HG03439 (cell line): ENCODE data around the gene KCNH2.

ENCODE experiments used
- ATAC-seq: cut with Tn5 transposase; IDR thresholded peaks from one replicate; pipeline ENCODE4 v1.9.1; 2021; ENCODE audit warnings: mild to moderate bottlenecking, moderate library complexity; ENCODE audit not compliant: unreplicated experiment

KCNH2 gene

GRCh38 chr7:150950496-150951180 lies 27.5 kb downstream of the KCNH2 start:
- ATAC-seq = no peak

GRCh38 chr7:150949971-150950491 lies 28.1 kb downstream of the KCNH2 start:
- no peak for ATAC-seq

- ATAC-seq = no peak
Measured at GRCh38 chr7:150949564-150949963, 28.6 kb downstream of the KCNH2 start.

GRCh38 chr7:150948791-150949251 lies 29.3 kb downstream of the KCNH2 start:
- no peak for ATAC-seq

- ATAC-seq = no peak
Measured at GRCh38 chr7:150947761-150948651, 30.1 kb downstream of the KCNH2 start.

- no peak for ATAC-seq
Measured at GRCh38 chr7:150947241-150947745, 30.8 kb downstream of the KCNH2 start.

GRCh38 chr7:150946421-150947240 lies 31.5 kb downstream of the KCNH2 start:
- no peak for ATAC-seq

- no peak for ATAC-seq
Measured at GRCh38 chr7:150945853-150946420, 32.2 kb downstream of the KCNH2 start.

- no peak for ATAC-seq
Measured at GRCh38 chr7:150945171-150945852, 32.8 kb downstream of the KCNH2 start.

- ATAC-seq = no peak
Measured at GRCh38 chr7:150944066-150945042, 33.8 kb downstream of the KCNH2 start.

GRCh38 chr7:150943453-150943814 lies 34.7 kb downstream of the KCNH2 start:
- ATAC-seq = no peak

GRCh38 chr7:150942591-150943452 lies 35.3 kb downstream of the KCNH2 start:
- no peak for ATAC-seq

- ATAC-seq = no peak
Measured at GRCh38 chr7:150942001-150942590, 36.0 kb downstream of the KCNH2 start.

GRCh38 chr7:150941351-150942000 lies 36.6 kb downstream of the KCNH2 start:
- no peak for ATAC-seq

- ATAC-seq = no peak
Measured at GRCh38 chr7:150940431-150941102, 37.6 kb downstream of the KCNH2 start.

GRCh38 chr7:150939466-150939865 lies 38.7 kb downstream of the KCNH2 start:
- no peak for ATAC-seq
